Smooth muscle cell of the pulmonary artery (primary cell): Measurements from ENCODE around the gene SCYL3. TPM values are rescaled to one million over a fixed set of nuclear protein-coding genes. Genes with fewer than 3 reads are reported as not detected.

Experiments used
- total RNA-seq: library from RNA; depleted of rRNA; stranded (reverse); fragments of >200 nt; gene quantifications from 2 replicates; pipeline ENCODE4 v1.2.3, GENCODE V29; 2014

The SCYL3 gene, protein sequence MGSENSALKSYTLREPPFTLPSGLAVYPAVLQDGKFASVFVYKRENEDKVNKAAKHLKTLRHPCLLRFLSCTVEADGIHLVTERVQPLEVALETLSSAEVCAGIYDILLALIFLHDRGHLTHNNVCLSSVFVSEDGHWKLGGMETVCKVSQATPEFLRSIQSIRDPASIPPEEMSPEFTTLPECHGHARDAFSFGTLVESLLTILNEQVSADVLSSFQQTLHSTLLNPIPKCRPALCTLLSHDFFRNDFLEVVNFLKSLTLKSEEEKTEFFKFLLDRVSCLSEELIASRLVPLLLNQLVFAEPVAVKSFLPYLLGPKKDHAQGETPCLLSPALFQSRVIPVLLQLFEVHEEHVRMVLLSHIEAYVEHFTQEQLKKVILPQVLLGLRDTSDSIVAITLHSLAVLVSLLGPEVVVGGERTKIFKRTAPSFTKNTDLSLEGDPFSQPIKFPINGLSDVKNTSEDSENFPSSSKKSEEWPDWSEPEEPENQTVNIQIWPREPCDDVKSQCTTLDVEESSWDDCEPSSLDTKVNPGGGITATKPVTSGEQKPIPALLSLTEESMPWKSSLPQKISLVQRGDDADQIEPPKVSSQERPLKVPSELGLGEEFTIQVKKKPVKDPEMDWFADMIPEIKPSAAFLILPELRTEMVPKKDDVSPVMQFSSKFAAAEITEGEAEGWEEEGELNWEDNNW
- total RNA-seq: 9.1 and 10.0 TPM in 2 replicates

GRCh38 chr1:169893645-169894423 lies at the start of gene SCYL3:
Gene SCYL3, minus strand, starts transcription at chr1:169893896. Its CDS starts 5,056 bp downstream, at chr1:169888840.

Other genes with a start within 250 kb of the SCYL3 start
- gene SELL, start 182.3 kb downstream of the SCYL3 start, total RNA-seq: 0.39 TPM in 1 of 2 replicates, not detected in the other
- gene SELE, start 159.8 kb downstream of the SCYL3 start, total RNA-seq: not detected in 2 replicates
- 2.9 and 5.0 TPM in 2 replicates for gene METTL18, start 99.0 kb downstream of the SCYL3 start, total RNA-seq
- 28.5 and 51.5 TPM in 2 replicates for gene KIFAP3, start 180.8 kb upstream of the SCYL3 start, total RNA-seq